Activated naive CD4-positive, alpha-beta T cell treated with anti-CD3 and anti-CD28 coated beads, Interleukin-2, amount 10 ng/mL, durations not matched to agents 7 days and 5 days (primary cell): ENCODE results near the gene RNF186.
"Not testable (repeated sequence)": the region's sequence is repeated elsewhere in the genome, so short reads cannot be mapped to it uniquely, and the experiment has no call there.

Experiments
- CTCF ChIA-PET: fragments of 350-600 bp; sonication (Branson Sonifier 250); formaldehyde crosslinking; loops from one replicate; lab custom pipeline; 2021; ENCODE audit warnings: antibody characterized with exemption; lab: Charles Lee
- DNase-seq: peaks from one replicate; pipeline ENCODE4 v3.0.0-alpha.2; 2020
- H3K27ac Mint-ChIP-seq: one replicate; pipeline ENCODE4 v1.8.0; 2021; ENCODE audit warnings: mild to moderate bottlenecking, moderate library complexity, mixed read lengths
- H3K27me3 Mint-ChIP-seq: one replicate; pipeline ENCODE4 v1.8.0; 2021; ENCODE audit warnings: mild to moderate bottlenecking, mixed read lengths
- H3K36me3 Mint-ChIP-seq: one replicate; pipeline ENCODE4 v1.8.0; 2021; ENCODE audit warnings: mixed read lengths
- H3K4me1 Mint-ChIP-seq: one replicate; pipeline ENCODE4 v1.8.0; 2021; ENCODE audit warnings: mixed read lengths
- H3K4me3 Mint-ChIP-seq: one replicate; pipeline ENCODE4 v1.8.0; 2021; ENCODE audit warnings: mild to moderate bottlenecking, moderate library complexity, mixed read lengths
- H3K9me3 Mint-ChIP-seq: one replicate; pipeline ENCODE4 v1.8.0; 2021; ENCODE audit warnings: mixed read lengths

Gene RNF186

GRCh38 chr1:19814681-19815503, at the start of gene RNF186:
RNF186 (minus strand) TSS chr1:19815283; CDS start chr1:19815101, 182 bp downstream.
- no peaks in the 10 kb centered on the region for H3K36me3 Mint-ChIP-seq
- no peak within 1 kb of the TSS for H3K27ac Mint-ChIP-seq
- DNase-seq, result no peak
- H3K4me1 Mint-ChIP-seq, result no peaks in the 10 kb centered on the region
- no peak within 1 kb of the TSS for H3K4me3 Mint-ChIP-seq
- peaks cover 20% of the 10 kb centered on the region for H3K27me3 Mint-ChIP-seq
- CTCF ChIA-PET, result no interaction called here
- H3K9me3 Mint-ChIP-seq, result no peaks in the 10 kb centered on the region

- CTCF ChIA-PET, result no interaction called here
- H3K4me1 Mint-ChIP-seq, result no peaks in the 10 kb centered on the region
- peaks cover 31% of the 10 kb centered on the region for H3K27me3 Mint-ChIP-seq
- H3K4me3 Mint-ChIP-seq, result no peak overlapping the region
- H3K27ac Mint-ChIP-seq, result no peak overlapping the region
- H3K9me3 Mint-ChIP-seq, result peaks cover 6% of the 10 kb centered on the region
- DNase-seq, result no peak
- no peaks in the 10 kb centered on the region for H3K36me3 Mint-ChIP-seq
Observed at GRCh38 chr1:19864570-19865160, 49.6 kb upstream of the RNF186 start.

- CTCF ChIA-PET, result no interaction called here
- peaks cover 19% of the 10 kb centered on the region for H3K27me3 Mint-ChIP-seq
Observed at GRCh38 chr1:19862944-19863343, 47.9 kb upstream of the RNF186 start.

GRCh38 chr1:19861842-19862530, 46.9 kb upstream of the RNF186 start:
- Mint-ChIP-seq H3K36me3 (no peaks in the 10 kb centered on the region), H3K27me3 (peaks cover 15% of the 10 kb centered on the region), H3K4me3 (no peak overlapping the region), H3K4me1 (no peaks in the 10 kb centered on the region), H3K9me3 (peaks cover 6% of the 10 kb centered on the region), H3K27ac (no peak overlapping the region)
- CTCF ChIA-PET, result interaction anchor here (0.7 to 1.3 kb wide), 2 partner anchors 14 to 45 kb away, joined by 3 read pairs; no protein-coding TSS in a partner anchor
- DNase-seq, result no peak

More at GRCh38 chr1:19862944-19863343, 47.9 kb upstream of the RNF186 start:
- Mint-ChIP-seq H3K4me3 (no peak overlapping the region), H3K9me3 (peaks cover 6% of the 10 kb centered on the region), H3K27ac (no peak overlapping the region), H3K36me3 (no peaks in the 10 kb centered on the region), H3K4me1 (no peaks in the 10 kb centered on the region)
- DNase-seq, result no peak

GRCh38 chr1:19861034-19861433, 46.0 kb upstream of the RNF186 start:
- CTCF ChIA-PET, result interaction anchor here (1.3 kb wide), 1 partner anchor 44 kb away, joined by 3 read pairs; no protein-coding TSS in a partner anchor
- Mint-ChIP-seq H3K4me1 (no peaks in the 10 kb centered on the region), H3K36me3 (no peaks in the 10 kb centered on the region), H3K27ac (no peak overlapping the region), H3K9me3 (peaks cover 6% of the 10 kb centered on the region), H3K27me3 (peaks cover 15% of the 10 kb centered on the region), H3K4me3 (no peak overlapping the region)
- no peak for DNase-seq

GRCh38 chr1:19860418-19860817, 45.3 kb upstream of the RNF186 start:
- H3K27me3 Mint-ChIP-seq, result peaks cover 13% of the 10 kb centered on the region
- no peak for DNase-seq
- peaks cover 6% of the 10 kb centered on the region for H3K9me3 Mint-ChIP-seq
- H3K4me3 Mint-ChIP-seq, result no peak overlapping the region
- H3K36me3 Mint-ChIP-seq, result no peaks in the 10 kb centered on the region
- no peaks in the 10 kb centered on the region for H3K4me1 Mint-ChIP-seq
- no peak overlapping the region for H3K27ac Mint-ChIP-seq
- CTCF ChIA-PET, result no interaction called here

- DNase-seq, result no peak
- H3K4me3 Mint-ChIP-seq, result no peak overlapping the region
- peaks cover 6% of the 10 kb centered on the region for H3K9me3 Mint-ChIP-seq
- no peaks in the 10 kb centered on the region for H3K36me3 Mint-ChIP-seq
- CTCF ChIA-PET, result no interaction called here
- H3K27me3 Mint-ChIP-seq, result peaks cover 13% of the 10 kb centered on the region
- H3K4me1 Mint-ChIP-seq, result no peaks in the 10 kb centered on the region
- no peak overlapping the region for H3K27ac Mint-ChIP-seq
Observed at GRCh38 chr1:19859876-19860275, 44.8 kb upstream of the RNF186 start.

- DNase-seq, result no peak
- Mint-ChIP-seq H3K4me3 (no peak overlapping the region), H3K27ac (no peak overlapping the region), H3K4me1 (no peaks in the 10 kb centered on the region), H3K9me3 (peaks cover 6% of the 10 kb centered on the region), H3K27me3 (peaks cover 13% of the 10 kb centered on the region), H3K36me3 (no peaks in the 10 kb centered on the region)
- CTCF ChIA-PET, result interaction anchor here (0.7 kb wide), 1 partner anchor 840 kb away, joined by 3 read pairs; no protein-coding TSS in a partner anchor
Observed at GRCh38 chr1:19858893-19859292, 43.8 kb upstream of the RNF186 start.

- H3K27me3 Mint-ChIP-seq, result peaks cover 5% of the 10 kb centered on the region
- DNase-seq, result no peak
- H3K4me3 Mint-ChIP-seq, result no peak overlapping the region
- no peaks in the 10 kb centered on the region for H3K9me3 Mint-ChIP-seq
- no peak overlapping the region for H3K27ac Mint-ChIP-seq
- no peaks in the 10 kb centered on the region for H3K4me1 Mint-ChIP-seq
- H3K36me3 Mint-ChIP-seq, result no peaks in the 10 kb centered on the region
- CTCF ChIA-PET, result interaction anchor here (0.6 kb wide), 1 partner anchor 50 kb away, joined by 4 read pairs; no protein-coding TSS in a partner anchor
Observed at GRCh38 chr1:19854866-19855265, 39.8 kb upstream of the RNF186 start.

GRCh38 chr1:19852036-19852435, 37.0 kb upstream of the RNF186 start:
- Mint-ChIP-seq H3K9me3 (no peaks in the 10 kb centered on the region), H3K4me1 (no peaks in the 10 kb centered on the region), H3K36me3 (no peaks in the 10 kb centered on the region), H3K27ac (no peak overlapping the region), H3K4me3 (no peak overlapping the region), H3K27me3 (peaks cover 15% of the 10 kb centered on the region)
- no peak for DNase-seq
- CTCF ChIA-PET, result no interaction called here

GRCh38 chr1:19850214-19850613, 35.1 kb upstream of the RNF186 start:
- CTCF ChIA-PET, result no interaction called here
- Mint-ChIP-seq H3K27me3 (peaks cover 29% of the 10 kb centered on the region), H3K4me1 (no peaks in the 10 kb centered on the region), H3K36me3 (no peaks in the 10 kb centered on the region), H3K4me3 (no peak overlapping the region), H3K9me3 (no peaks in the 10 kb centered on the region), H3K27ac (no peak overlapping the region)
- DNase-seq, result no peak

GRCh38 chr1:19849307-19849706, 34.2 kb upstream of the RNF186 start:
- not testable (repeated sequence) for H3K9me3 Mint-ChIP-seq, H3K4me3 Mint-ChIP-seq, DNase-seq, H3K4me1 Mint-ChIP-seq, H3K27ac Mint-ChIP-seq, H3K36me3 Mint-ChIP-seq
- CTCF ChIA-PET, result interaction anchor here (0.6 kb wide), 1 partner anchor 304 kb away, joined by 3 read pairs; no protein-coding TSS in a partner anchor
- H3K27me3 Mint-ChIP-seq, result peaks cover 37% of the 10 kb centered on the region

GRCh38 chr1:19847334-19847733, 32.3 kb upstream of the RNF186 start:
- not testable (repeated sequence) for H3K4me3 Mint-ChIP-seq, H3K36me3 Mint-ChIP-seq, DNase-seq, H3K4me1 Mint-ChIP-seq, H3K9me3 Mint-ChIP-seq, H3K27ac Mint-ChIP-seq
- peaks cover 35% of the 10 kb centered on the region for H3K27me3 Mint-ChIP-seq
- CTCF ChIA-PET, result interaction anchor here (1.1 kb wide), 1 partner anchor 14 kb away, joined by 3 read pairs; no protein-coding TSS in a partner anchor

- no peak for DNase-seq
- Mint-ChIP-seq H3K4me1 (no peaks in the 10 kb centered on the region), H3K27ac (no peak overlapping the region), H3K36me3 (no peaks in the 10 kb centered on the region), H3K9me3 (no peaks in the 10 kb centered on the region), H3K27me3 (peaks cover 32% of the 10 kb centered on the region), H3K4me3 (no peak overlapping the region)
- CTCF ChIA-PET, result interaction anchor here (0.6 to 1.2 kb wide), 2 partner anchors 649 to 732 kb away, joined by 3 to 4 read pairs; no protein-coding TSS in a partner anchor
Observed at GRCh38 chr1:19846338-19846737, 31.3 kb upstream of the RNF186 start.
